Activated CD4-positive, alpha-beta T cell treated with anti-CD3 and anti-CD28 coated beads for 36 hours (primary cell): ENCODE data around the gene TSHZ2. TPM values are rescaled to one million over a fixed set of nuclear protein-coding genes. Genes with fewer than 3 reads are reported as not detected.
"Not testable (repeated sequence)": the region's sequence is repeated elsewhere in the genome, so short reads cannot be mapped to it uniquely, and the experiment has no call there.

Experiments
- ATAC-seq: fragments of 200-7000 bp; cut with Tn5 transposase; one replicate; pipeline ENCODE4 v1.10.0; 2021; ENCODE audit warnings: mild to moderate bottlenecking, moderate library complexity
- CTCF ChIA-PET: fragments of 350-600 bp; sonication (Branson Sonifier 250); formaldehyde crosslinking; loops from one replicate; lab custom pipeline; 2021; ENCODE audit warnings: antibody characterized with exemption; lab: Charles Lee
- POLR2A ChIA-PET: fragments of 350-600 bp; sonication (Branson Sonifier 250); formaldehyde crosslinking; loops from one replicate; lab custom pipeline; 2021; ENCODE audit warnings: antibody characterized with exemption, inconsistent platforms; lab: Charles Lee
- DNase-seq: peaks from one replicate; pipeline ENCODE4 v3.0.0-alpha.2; 2020
- H3K27ac Mint-ChIP-seq: one replicate; pipeline ENCODE4 v1.8.0; 2021; ENCODE audit warnings: mixed read lengths
- H3K27me3 Mint-ChIP-seq: one replicate; pipeline ENCODE4 v1.8.0; 2021; ENCODE audit warnings: mixed read lengths
- H3K36me3 Mint-ChIP-seq: one replicate; pipeline ENCODE4 v1.8.0; 2021; ENCODE audit warnings: low read depth, mixed read lengths
- H3K4me1 Mint-ChIP-seq: one replicate; pipeline ENCODE4 v1.8.0; 2021; ENCODE audit warnings: mixed read lengths
- H3K4me3 Mint-ChIP-seq: one replicate; pipeline ENCODE4 v1.8.0; 2021; ENCODE audit warnings: mild to moderate bottlenecking, moderate library complexity, mixed read lengths
- H3K9me3 Mint-ChIP-seq: one replicate; pipeline ENCODE4 v1.8.0; 2021; ENCODE audit warnings: low read depth, mixed read lengths
- intact Hi-C, 2 experiments: fragments of 100-400 bp; cut with DNase I in 1 of 2; cut with micrococcal nuclease in 1 of 2; formaldehyde crosslinking; loops; one replicate each; pipeline versions ENCODE4 v1.14.2 to v1.15.1; 2022 to 2024; cut with DNase I, micrococcal nuclease
- total RNA-seq, 2 experiments: library from RNA; stranded (reverse); gene quantifications; one replicate each; pipeline ENCODE4 v1.2.3, GENCODE V29; 2021

Gene TSHZ2
- total RNA-seq, 2 experiments from 2014 or later = 25.9 to 43.6 TPM

DNA sequence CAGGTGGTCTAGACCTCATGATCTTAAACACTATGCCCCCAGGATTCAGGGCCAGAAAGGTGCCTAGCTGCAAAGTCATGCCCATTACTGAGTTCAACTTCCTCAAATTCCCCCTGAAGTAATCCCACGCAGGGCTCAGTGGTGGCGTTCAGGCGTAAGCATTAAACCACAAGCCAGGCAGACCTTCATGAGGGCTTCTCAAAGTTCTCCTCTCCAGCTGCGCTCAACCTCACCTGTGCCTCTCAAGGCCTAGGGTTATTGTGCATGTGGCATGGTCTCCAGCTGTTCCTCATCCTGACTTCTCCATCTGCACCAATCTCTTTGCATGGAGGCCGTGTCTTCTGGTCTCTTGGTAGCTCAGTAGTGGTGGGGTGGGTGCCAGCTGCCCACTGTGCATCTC is 113.6 kb downstream of the TSHZ2 start:
- peaks cover 13% of the 10 kb centered on the region for H3K36me3 Mint-ChIP-seq
- H3K4me1 Mint-ChIP-seq = peaks cover 57% of the 10 kb centered on the region
- DNase-seq (no peak), ATAC-seq (no peak)
- no peaks in the 10 kb centered on the region for H3K9me3 Mint-ChIP-seq
- H3K27me3 Mint-ChIP-seq = no peaks in the 10 kb centered on the region
- no peak overlapping the region for H3K4me3 Mint-ChIP-seq
- intact Hi-C loops = no loop called here
- CTCF ChIA-PET = interaction anchor here (0.7 to 1.0 kb wide), 2 partner anchors 54 to 81 kb away, joined by 3 read pairs; no protein-coding TSS in a partner anchor
- POLR2A ChIA-PET = no interaction called here
- no peak overlapping the region for H3K27ac Mint-ChIP-seq

DNA sequence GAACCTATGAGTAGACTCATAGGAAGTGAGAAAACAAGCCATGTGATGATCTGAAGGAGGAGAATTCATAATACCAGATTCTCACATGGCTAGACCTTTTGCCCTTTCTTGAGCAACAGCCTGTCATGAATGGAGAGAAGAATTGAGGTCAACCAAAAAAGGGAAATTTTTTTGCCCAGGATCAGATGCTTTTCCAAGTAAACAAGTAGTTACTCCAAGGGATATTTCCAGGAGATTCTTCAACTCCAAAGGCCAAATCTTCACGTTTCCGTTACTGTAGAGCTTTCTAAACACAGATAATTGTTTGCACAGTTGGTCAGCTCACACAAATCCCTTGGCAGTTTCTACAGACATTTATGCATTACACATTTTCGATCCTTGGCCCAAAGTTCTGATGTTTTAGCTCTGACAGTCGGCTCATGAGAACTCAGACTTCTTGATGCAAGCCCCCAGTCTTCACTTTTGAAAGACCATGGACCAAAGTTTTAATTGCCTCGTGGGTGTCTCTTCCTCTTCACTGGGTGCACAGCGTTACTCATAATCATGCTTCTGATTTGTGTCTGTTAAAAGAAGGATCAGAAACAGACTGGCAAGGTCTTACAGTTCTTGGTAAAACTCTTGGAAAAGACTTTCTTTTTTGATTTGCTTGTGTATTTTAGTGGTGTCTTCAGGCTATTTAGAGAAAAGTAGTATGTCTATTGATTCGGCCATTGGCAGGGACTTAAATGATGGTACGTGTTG is 115.0 kb downstream of the TSHZ2 start:
- intact Hi-C loops = no loop called here
- Mint-ChIP-seq H3K4me1 (peaks cover 44% of the 10 kb centered on the region), H3K36me3 (peaks cover 6% of the 10 kb centered on the region), H3K27ac (peak overlapping the region; percentile 5), H3K27me3 (no peaks in the 10 kb centered on the region), H3K4me3 (no peak overlapping the region), H3K9me3 (no peaks in the 10 kb centered on the region)
- ChIA-PET POLR2A (interaction anchor here (0.7 kb wide), 1 partner anchor 138 kb away, joined by 5 read pairs; no protein-coding TSS in a partner anchor), CTCF (no interaction called here)
- ATAC-seq (peak; percentile 58), DNase-seq (no peak)

DNA sequence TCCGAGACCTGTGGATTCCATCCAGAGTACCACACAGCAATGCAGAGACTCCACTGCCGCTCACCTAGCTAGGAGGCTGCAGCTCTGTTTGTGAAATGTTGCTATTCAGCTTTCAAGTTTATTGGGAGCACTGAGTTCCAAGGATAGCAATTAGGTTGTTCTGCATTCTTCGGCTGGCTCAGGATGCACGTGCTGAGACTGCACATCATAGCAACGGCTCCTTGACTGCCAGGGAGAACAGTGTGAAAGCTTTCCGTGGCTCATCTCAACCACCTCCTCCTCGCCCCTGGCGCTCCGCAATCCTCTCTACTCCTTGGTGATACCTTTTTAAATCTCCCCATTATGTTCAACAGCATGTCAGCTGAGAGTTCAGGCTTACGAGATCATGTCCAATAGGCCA is 116.6 kb downstream of the TSHZ2 start:
- intact Hi-C loops = no loop called here
- Mint-ChIP-seq H3K4me1 (peaks cover 36% of the 10 kb centered on the region), H3K36me3 (peaks cover 6% of the 10 kb centered on the region), H3K4me3 (no peak overlapping the region), H3K27me3 (no peaks in the 10 kb centered on the region), H3K9me3 (no peaks in the 10 kb centered on the region), H3K27ac (no peak overlapping the region)
- POLR2A ChIA-PET = interaction anchor here (0.6 kb wide), 1 partner anchor 982 kb away, joined by 7 read pairs; the partner anchor contains the start of gene BCAS1
- DNase-seq (no peak), ATAC-seq (no peak)
- CTCF ChIA-PET = no interaction called here

DNA sequence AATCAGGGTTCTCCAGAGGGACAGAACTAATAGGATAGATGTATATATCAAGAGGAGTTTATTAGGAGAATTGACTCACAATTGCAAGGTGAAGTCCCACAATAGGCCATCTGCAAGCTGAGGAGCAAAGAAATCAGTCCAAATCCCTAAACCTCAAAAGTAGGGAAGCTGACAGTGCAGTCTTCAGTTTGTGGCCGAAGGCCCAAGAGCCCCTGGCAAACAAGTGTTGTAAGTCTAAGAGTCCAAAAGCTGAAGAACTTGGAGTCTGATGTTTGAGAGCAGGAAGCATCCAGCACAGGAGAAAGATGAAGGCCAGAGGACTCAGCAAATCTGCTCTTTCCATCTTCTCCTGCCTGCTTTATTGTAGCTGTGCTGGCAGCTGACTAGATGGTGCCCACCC is 117.7 kb downstream of the TSHZ2 start:
- POLR2A ChIA-PET, H3K4me3 Mint-ChIP-seq, H3K9me3 Mint-ChIP-seq, ATAC-seq, CTCF ChIA-PET, H3K27me3 Mint-ChIP-seq, H3K27ac Mint-ChIP-seq, intact Hi-C loops, DNase-seq: not testable (repeated sequence)
- Mint-ChIP-seq H3K36me3 (peaks cover 11% of the 10 kb centered on the region), H3K4me1 (peaks cover 35% of the 10 kb centered on the region)

DNA sequence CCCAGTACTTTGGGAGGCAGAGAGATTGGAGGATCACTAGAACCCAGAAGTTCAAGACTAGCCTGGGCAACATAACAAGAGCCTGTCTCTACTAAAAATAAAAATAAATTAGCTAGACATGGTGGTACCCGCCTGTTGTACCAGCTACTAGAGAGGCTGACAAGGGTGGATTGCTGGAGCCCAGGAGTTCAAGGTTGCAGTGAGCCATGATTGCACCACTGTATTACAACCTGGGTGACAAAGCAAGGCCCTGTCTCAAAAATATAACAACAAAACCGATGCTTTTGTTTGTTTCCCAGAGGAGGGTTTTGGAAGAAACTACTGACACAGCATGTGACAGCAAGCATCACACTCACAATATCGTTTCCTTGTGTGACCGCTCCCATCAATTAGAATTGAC is 119.6 kb downstream of the TSHZ2 start:
- no peaks in the 10 kb centered on the region for H3K27me3 Mint-ChIP-seq
- POLR2A ChIA-PET = no interaction called here
- no peak overlapping the region for H3K27ac Mint-ChIP-seq
- H3K4me1 Mint-ChIP-seq = peaks cover 20% of the 10 kb centered on the region
- intact Hi-C loops = no loop called here
- CTCF ChIA-PET = no interaction called here
- DNase-seq (no peak), ATAC-seq (no peak)
- peaks cover 15% of the 10 kb centered on the region for H3K36me3 Mint-ChIP-seq
- no peak overlapping the region for H3K4me3 Mint-ChIP-seq
- H3K9me3 Mint-ChIP-seq = no peaks in the 10 kb centered on the region

DNA sequence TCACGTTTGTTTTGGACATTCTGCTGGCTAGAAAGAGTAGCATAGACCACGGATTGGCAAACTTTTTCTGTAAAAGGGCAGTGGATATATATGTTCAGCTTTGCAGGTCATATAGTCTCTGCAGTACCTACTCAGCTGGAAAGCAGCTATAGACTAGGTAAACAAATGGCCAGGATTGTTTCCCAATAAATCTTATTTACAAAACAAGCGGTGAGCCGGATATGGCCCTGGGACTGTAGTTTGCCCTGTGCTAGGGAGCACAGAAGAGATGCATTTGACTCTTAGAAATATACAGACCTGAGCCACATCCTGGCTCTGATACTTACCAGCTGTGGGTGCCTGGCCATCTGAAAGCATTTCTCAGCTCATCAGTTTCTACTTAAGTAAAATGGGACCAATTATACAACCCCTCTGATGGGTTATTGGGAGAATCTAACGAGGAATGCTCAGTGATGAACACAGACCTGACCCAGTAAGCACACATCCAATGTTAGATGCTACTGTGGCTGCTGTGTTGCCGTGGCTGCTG is 120.7 kb downstream of the TSHZ2 start:
- peaks cover 15% of the 10 kb centered on the region for H3K36me3 Mint-ChIP-seq
- peaks cover 2% of the 10 kb centered on the region for H3K9me3 Mint-ChIP-seq
- DNase-seq = no peak
- no peak overlapping the region for H3K27ac Mint-ChIP-seq
- no peak for ATAC-seq
- no peak overlapping the region for H3K4me3 Mint-ChIP-seq
- ChIA-PET CTCF (no interaction called here), POLR2A (no interaction called here)
- no peaks in the 10 kb centered on the region for H3K27me3 Mint-ChIP-seq
- intact Hi-C loops = no loop called here
- H3K4me1 Mint-ChIP-seq = peaks cover 11% of the 10 kb centered on the region

DNA sequence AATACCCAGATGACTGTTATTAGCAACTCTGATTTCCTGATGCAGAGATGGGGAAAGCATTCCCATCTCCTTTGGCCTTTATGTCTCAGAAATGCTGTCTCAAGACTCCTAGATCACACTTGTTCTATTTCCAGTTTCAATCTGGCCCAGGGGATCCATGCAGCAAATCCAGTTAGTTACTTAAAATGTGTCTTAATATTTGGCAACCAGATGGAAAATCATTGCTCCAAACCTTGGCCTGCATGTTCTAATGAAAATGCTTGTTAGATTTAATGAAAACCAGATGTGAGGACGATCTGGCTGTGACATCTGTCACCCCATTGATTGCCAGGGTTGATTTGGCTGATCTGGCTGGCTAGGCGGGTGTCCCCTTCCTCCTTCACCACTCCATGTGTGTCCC is 125.2 kb downstream of the TSHZ2 start:
- intact Hi-C loops = no loop called here
- ATAC-seq (no peak), DNase-seq (no peak)
- Mint-ChIP-seq H3K27me3 (no peaks in the 10 kb centered on the region), H3K27ac (no peak overlapping the region), H3K4me1 (peaks cover 3% of the 10 kb centered on the region), H3K9me3 (peaks cover 2% of the 10 kb centered on the region), H3K36me3 (peaks cover 14% of the 10 kb centered on the region), H3K4me3 (no peak overlapping the region)
- ChIA-PET POLR2A (interaction anchor here (0.7 kb wide), 1 partner anchor 12 kb away, joined by 6 read pairs; no protein-coding TSS in a partner anchor), CTCF (no interaction called here)

DNA sequence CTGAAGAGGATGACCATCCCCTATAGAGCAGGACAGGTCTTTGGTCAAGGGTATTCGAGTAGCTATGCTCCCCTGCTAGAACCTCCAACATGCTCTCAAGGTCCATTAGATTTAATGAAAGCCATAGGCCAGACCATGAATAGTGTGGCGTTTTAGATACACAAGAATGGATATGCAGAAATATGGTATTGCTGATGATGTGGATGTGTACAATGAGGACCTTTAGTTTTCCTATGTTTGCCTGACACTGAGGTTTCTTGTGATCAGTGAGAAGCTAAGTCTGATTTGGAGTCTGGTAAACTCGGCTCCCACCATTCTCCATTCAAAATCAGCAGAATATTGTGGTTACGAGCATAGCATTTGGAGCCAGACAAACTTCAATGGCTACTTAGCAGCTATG is 125.6 kb downstream of the TSHZ2 start:
- H3K4me3 Mint-ChIP-seq = no peak overlapping the region
- POLR2A ChIA-PET = no interaction called here

DNA sequence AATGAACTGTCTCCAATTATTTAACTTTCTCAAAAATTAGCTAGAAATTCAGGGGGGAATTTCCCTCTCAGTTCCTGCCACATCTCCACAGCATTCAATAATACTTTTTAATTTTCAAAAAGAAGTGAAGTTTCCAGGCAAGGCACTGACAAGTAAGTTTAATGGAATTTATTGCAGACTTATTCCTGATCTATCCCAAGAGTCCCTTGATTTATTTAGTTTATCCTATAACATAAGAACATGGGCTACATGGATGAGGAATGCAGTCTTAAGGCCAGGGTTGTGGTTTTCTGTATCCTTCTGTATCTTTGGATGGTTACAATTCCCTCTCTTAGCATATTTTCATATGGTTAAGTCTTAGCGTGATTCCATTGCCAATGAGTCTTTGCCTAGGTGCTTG is 126.5 kb downstream of the TSHZ2 start:
- no peaks in the 10 kb centered on the region for H3K4me1 Mint-ChIP-seq
- H3K36me3 Mint-ChIP-seq = peaks cover 17% of the 10 kb centered on the region
- ATAC-seq (no peak), DNase-seq (no peak)
- ChIA-PET CTCF (no interaction called here), POLR2A (no interaction called here)
- no peak overlapping the region for H3K4me3 Mint-ChIP-seq
- H3K27ac Mint-ChIP-seq = no peak overlapping the region
- peaks cover 2% of the 10 kb centered on the region for H3K9me3 Mint-ChIP-seq
- intact Hi-C loops = no loop called here
- H3K27me3 Mint-ChIP-seq = no peaks in the 10 kb centered on the region

More for the DNA sequence above, 125.6 kb downstream of the TSHZ2 start:
- H3K27ac Mint-ChIP-seq = no peak overlapping the region
- H3K27me3 Mint-ChIP-seq = no peaks in the 10 kb centered on the region
- peaks cover 2% of the 10 kb centered on the region for H3K9me3 Mint-ChIP-seq
- DNase-seq (no peak), ATAC-seq (no peak)
- CTCF ChIA-PET = no interaction called here
- peaks cover 3% of the 10 kb centered on the region for H3K4me1 Mint-ChIP-seq
- intact Hi-C loops = no loop called here
- peaks cover 14% of the 10 kb centered on the region for H3K36me3 Mint-ChIP-seq

DNA sequence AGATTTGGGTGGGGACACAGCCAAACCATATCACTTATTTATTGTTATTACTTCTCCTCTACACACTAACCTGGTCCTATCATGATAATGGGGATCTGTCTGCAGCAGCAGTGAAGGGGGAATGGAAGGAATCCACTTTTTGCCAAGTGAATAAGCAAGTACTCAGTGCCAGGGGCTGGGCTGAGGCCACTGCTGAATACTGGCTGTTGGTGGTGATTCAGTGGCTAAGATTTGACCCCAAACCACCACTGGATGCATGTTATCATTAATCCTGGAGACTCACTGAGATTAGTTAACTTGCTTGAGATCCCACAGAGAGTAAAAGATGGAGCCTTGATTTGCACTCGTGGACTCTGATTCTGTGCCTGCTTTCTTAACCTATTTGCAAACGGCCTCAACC is 127.7 kb downstream of the TSHZ2 start:
- no peak for ATAC-seq
- H3K36me3 Mint-ChIP-seq = peaks cover 12% of the 10 kb centered on the region
- ChIA-PET POLR2A (no interaction called here), CTCF (interaction anchor here (1.9 kb wide), 1 partner anchor 17 kb away, joined by 4 read pairs; no protein-coding TSS in a partner anchor)
- intact Hi-C loops = no loop called here
- H3K27ac Mint-ChIP-seq = no peak overlapping the region
- H3K9me3 Mint-ChIP-seq = peaks cover 2% of the 10 kb centered on the region
- no peak overlapping the region for H3K4me3 Mint-ChIP-seq
- no peaks in the 10 kb centered on the region for H3K27me3 Mint-ChIP-seq
- DNase-seq = no peak
- no peaks in the 10 kb centered on the region for H3K4me1 Mint-ChIP-seq

DNA sequence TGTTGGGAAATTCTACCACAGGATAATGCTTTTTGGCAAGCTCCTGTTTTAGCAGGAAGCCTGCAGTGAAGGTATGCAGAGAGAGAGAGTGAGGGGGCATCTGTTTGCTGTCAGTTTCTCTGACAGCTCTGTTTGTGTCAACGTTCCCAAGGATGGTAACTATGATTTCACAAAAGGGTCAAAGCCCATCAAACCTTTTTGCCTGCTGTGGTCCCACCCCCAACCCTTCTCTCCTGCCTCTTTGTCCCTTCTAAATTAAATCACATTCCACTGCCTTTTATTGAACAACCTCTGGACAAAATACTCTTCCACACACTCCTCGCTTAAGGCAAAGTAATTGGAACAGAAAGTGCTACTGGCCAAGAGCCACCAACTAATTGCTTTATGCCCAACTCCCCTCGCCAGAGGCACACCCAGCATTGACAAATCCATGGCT is 128.3 kb downstream of the TSHZ2 start:
- intact Hi-C loops = no loop called here
- peaks cover 8% of the 10 kb centered on the region for H3K36me3 Mint-ChIP-seq
- H3K4me1 Mint-ChIP-seq = no peaks in the 10 kb centered on the region
- H3K4me3 Mint-ChIP-seq = no peak overlapping the region
- DNase-seq (no peak), ATAC-seq (no peak)
- H3K27me3 Mint-ChIP-seq = no peaks in the 10 kb centered on the region
- ChIA-PET CTCF (interaction anchor here (1.9 kb wide), 1 partner anchor 18 kb away, joined by 4 read pairs; no protein-coding TSS in a partner anchor), POLR2A (no interaction called here)
- peaks cover 2% of the 10 kb centered on the region for H3K9me3 Mint-ChIP-seq
- no peak overlapping the region for H3K27ac Mint-ChIP-seq
